OCI-LY1 (cell line): Measurements from ENCODE around the gene BHMT.

Experiments
- EZH2 ChIP-seq: fragments of 200-600 bp; sonication (generic), shearing (Covaris generic); IDR thresholded peaks from 2 replicates; pipeline ENCODE4 v1.8.0; 2017; ENCODE audit warnings: borderline replicate concordance, mixed run types, mild to moderate bottlenecking, antibody characterized with exemption, low read length, moderate library complexity, mixed read lengths
- TF ChIP-seq, protein P1 (sequence below): fragments of 200-600 bp; sonication (generic), shearing (Covaris generic); IDR thresholded peaks from 2 replicates; pipeline ENCODE4 v1.5.1; 2017; ENCODE audit warnings: mild to moderate bottlenecking, antibody characterized with exemption, low read length, moderate library complexity, mixed read lengths

DNA sequence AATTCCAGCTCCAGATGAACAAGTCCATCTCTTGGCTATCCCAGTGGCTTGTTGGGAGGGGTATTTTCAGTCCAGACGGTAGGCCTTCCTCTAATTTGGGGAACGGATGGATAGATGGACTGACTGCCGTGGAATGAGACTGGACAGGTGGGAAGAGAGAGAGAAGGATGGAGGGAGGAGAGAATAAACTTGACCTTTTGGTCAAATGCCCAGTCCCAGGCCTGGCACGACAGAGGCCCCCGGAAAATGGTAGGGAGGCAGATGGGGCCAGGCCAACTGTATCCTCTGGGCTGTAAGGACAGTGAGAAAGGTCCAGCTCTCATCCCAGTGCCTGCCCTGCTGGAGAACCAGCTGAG lies 1.1 kb downstream of the BHMT start:
- TF ChIP-seq, protein P1, sequence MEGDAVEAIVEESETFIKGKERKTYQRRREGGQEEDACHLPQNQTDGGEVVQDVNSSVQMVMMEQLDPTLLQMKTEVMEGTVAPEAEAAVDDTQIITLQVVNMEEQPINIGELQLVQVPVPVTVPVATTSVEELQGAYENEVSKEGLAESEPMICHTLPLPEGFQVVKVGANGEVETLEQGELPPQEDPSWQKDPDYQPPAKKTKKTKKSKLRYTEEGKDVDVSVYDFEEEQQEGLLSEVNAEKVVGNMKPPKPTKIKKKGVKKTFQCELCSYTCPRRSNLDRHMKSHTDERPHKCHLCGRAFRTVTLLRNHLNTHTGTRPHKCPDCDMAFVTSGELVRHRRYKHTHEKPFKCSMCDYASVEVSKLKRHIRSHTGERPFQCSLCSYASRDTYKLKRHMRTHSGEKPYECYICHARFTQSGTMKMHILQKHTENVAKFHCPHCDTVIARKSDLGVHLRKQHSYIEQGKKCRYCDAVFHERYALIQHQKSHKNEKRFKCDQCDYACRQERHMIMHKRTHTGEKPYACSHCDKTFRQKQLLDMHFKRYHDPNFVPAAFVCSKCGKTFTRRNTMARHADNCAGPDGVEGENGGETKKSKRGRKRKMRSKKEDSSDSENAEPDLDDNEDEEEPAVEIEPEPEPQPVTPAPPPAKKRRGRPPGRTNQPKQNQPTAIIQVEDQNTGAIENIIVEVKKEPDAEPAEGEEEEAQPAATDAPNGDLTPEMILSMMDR = no peak
- TF ChIP-seq EZH2 = no peak
